Keratinocyte (primary cell): ENCODE data around the gene PDXDC1.
"Not testable (repeated sequence)": the region's sequence is repeated elsewhere in the genome, so short reads cannot be mapped to it uniquely, and the experiment has no call there.

Experiments used
- CTCF ChIP-seq, 3 experiments: IDR thresholded peaks in 1 of 3; conservative IDR thresholded peaks in 1 of 3; optimal IDR thresholded peaks in 1 of 3; 2 replicates in 2 of 3; 3 replicates in 1 of 3; pipeline versions ENCODE3 to v1.5.1; 2011; ENCODE audit warnings: low read length in 3 of 3, mild to moderate bottlenecking in 3 of 3, moderate library complexity in 2 of 3, control low read depth in 1 of 3, inconsistent platforms in 1 of 3; ENCODE audit not compliant: insufficient read depth in 2 of 3; ENCODE audit errors: extremely low read depth in 1 of 3
- EZH2 ChIP-seq: IDR thresholded peaks from one replicate; pipeline ENCODE4 v1.6.1; 2012; ENCODE audit warnings: inconsistent platforms, mild to moderate bottlenecking, low read length, moderate library complexity

GRCh38 chr16:14988661-14989191, 13.9 kb downstream of the PDXDC1 start:
- not testable (repeated sequence) for TF ChIP-seq CTCF (optimal IDR thresholded peaks at IDR 0.05 in 1 of 3, IDR thresholded peaks at IDR 0.05 in 1 of 3, conservative IDR thresholded peaks at IDR 0.05 in 1 of 3; ENCODE audit: extremely low read depth in 1 of 3, insufficient read depth in 2 of 3, low read length in 3 of 3); EZH2
